HCT116 (cell line): ENCODE data around the gene DAAM1. TPM values are rescaled to one million over a fixed set of nuclear protein-coding genes. Genes with fewer than 3 reads are reported as not detected.

Source experiments
- ATAC-seq: fragments of 200-7000 bp; cut with Tn5 transposase; 2 replicates; pipeline ENCODE4 v1.9.1; 2020; ENCODE audit warnings: mild to moderate bottlenecking, moderate library complexity
- BruUV-seq: library from RNA; stranded (reverse); fragments of 400-500 nt; replicated peaks from 2 replicates; lab custom pipeline; 2021; lab: Mats Ljungman, UMichigan
- CTCF ChIA-PET: fragments of 300-600 bp; sonication (Branson Sonifier 250); formaldehyde crosslinking; loops from one replicate; lab custom pipeline; 2021; ENCODE audit warnings: antibody characterized with exemption; lab: Charles Lee
- POLR2A ChIA-PET: fragments of 300-600, 350-600 bp; sonication (Branson Sonifier 250); formaldehyde crosslinking; loops from one replicate; lab custom pipeline; 2021; ENCODE audit warnings: antibody characterized with exemption; lab: Charles Lee
- RAD21 ChIA-PET, 2 experiments: fragments of 300-600 bp; sonication (Branson Sonifier 250); formaldehyde crosslinking; loops; one replicate each; lab custom pipeline; 2023; ENCODE audit warnings: low total read pairs in 2 of 2; ENCODE audit not compliant: uncharacterized antibody in 2 of 2, unreplicated experiment in 2 of 2, low non-redundant PET in 1 of 2; lab: Charles Lee
- DNase-seq: peaks from one replicate; pipeline ENCODE4 v3.0.0-alpha.2; 2010; ENCODE audit warnings: low read depth, low spot score
- H2AFZ ChIP-seq: fragments of 200-600 bp; shearing (Covaris generic), sonication (generic); 2 replicates; pipeline ENCODE4 v1.6.1; 2017; ENCODE audit warnings: low read depth, mixed run types, mixed read lengths, antibody characterized with exemption, low read length; ENCODE audit not compliant: poor library complexity, severe bottlenecking
- H3K27ac ChIP-seq: 2 replicates; pipeline ENCODE4 v1.5.1; 2012; ENCODE audit warnings: low read depth, low read length
- H3K27me3 ChIP-seq: fragments of 200-600 bp; sonication (generic); 2 replicates; pipeline ENCODE4 v1.6.1; 2016; ENCODE audit warnings: mixed run types, low read length, mixed read lengths; ENCODE audit not compliant: insufficient read depth
- H3K36me3 ChIP-seq, 2 experiments: fragments of 200-500 bp in 1 of 2; fragments of 200-600 bp in 1 of 2; sonication (Bioruptor generic) in 1 of 2; sonication (generic) in 1 of 2; 2 replicates each; pipeline versions ENCODE4 v1.5.1 to v1.6.1; 2014 to 2016; ENCODE audit warnings: low read length in 2 of 2, inconsistent platforms in 1 of 2, mixed read lengths in 1 of 2, mixed run types in 1 of 2; ENCODE audit not compliant: insufficient read depth in 2 of 2, control insufficient read depth in 1 of 2
- H3K4me1 ChIP-seq, 2 experiments: fragments of 200-600 bp in 1 of 2; sonication (generic) in 1 of 2; 2 replicates each; pipeline versions ENCODE4 v1.5.1 to v1.6.1; 2012 to 2017; ENCODE audit warnings: low read length in 2 of 2, inconsistent platforms in 1 of 2, mild to moderate bottlenecking in 1 of 2, mixed read lengths in 1 of 2, mixed run types in 1 of 2, moderate library complexity in 1 of 2; ENCODE audit not compliant: insufficient read depth in 2 of 2, control insufficient read depth in 1 of 2
- H3K4me2 ChIP-seq: fragments of 200-600 bp; sonication (generic); 2 replicates; pipeline ENCODE4 v1.6.1; 2017; ENCODE audit warnings: mixed run types, low read length, mixed read lengths
- H3K4me3 ChIP-seq, 2 experiments: fragments of 200-600 bp in 1 of 2; sonication (generic) in 1 of 2; replicated peaks in 1 of 2; 2 replicates each; pipeline ENCODE4 v1.5.1; 2011 to 2016; ENCODE audit warnings: low read length in 2 of 2, control low read depth in 1 of 2, low read depth in 1 of 2, mild to moderate bottlenecking in 1 of 2, mixed read lengths in 1 of 2, mixed run types in 1 of 2
- H3K79me2 ChIP-seq: fragments of 200-600 bp; sonication (generic); 2 replicates; pipeline ENCODE4 v1.6.1; 2017; ENCODE audit warnings: mild to moderate bottlenecking, mixed run types, low read length, moderate library complexity, mixed read lengths; ENCODE audit not compliant: insufficient read depth
- H3K9ac ChIP-seq: fragments of 200-600 bp; sonication (generic); 2 replicates; pipeline ENCODE4 v1.6.1; 2016; ENCODE audit warnings: low read length, mixed read lengths
- H3K9me2 ChIP-seq: fragments of 200-600 bp; sonication (generic), shearing (Covaris generic); 2 replicates; pipeline ENCODE4 v1.6.1; 2017; ENCODE audit warnings: mixed run types, mild to moderate bottlenecking, moderate library complexity; ENCODE audit not compliant: insufficient read depth
- H3K9me3 ChIP-seq, 2 experiments: fragments of 200-500 bp in 1 of 2; fragments of 200-600 bp in 1 of 2; sonication (Bioruptor generic) in 1 of 2; sonication (generic) in 1 of 2; 2 replicates each; pipeline ENCODE4 v1.6.1; 2014 to 2017; ENCODE audit warnings: low read length in 2 of 2, mixed read lengths in 2 of 2, inconsistent platforms in 1 of 2, low read depth in 1 of 2, mild to moderate bottlenecking in 1 of 2, mixed run types in 1 of 2, moderate library complexity in 1 of 2; ENCODE audit not compliant: control insufficient read depth in 1 of 2, insufficient read depth in 1 of 2
- H4K20me1 ChIP-seq: fragments of 200-600 bp; sonication (generic), shearing (Covaris generic); 2 replicates; pipeline ENCODE4 v1.6.1; 2017; ENCODE audit warnings: mixed run types, mild to moderate bottlenecking, moderate library complexity; ENCODE audit not compliant: insufficient read depth
- ELF1 ChIP-seq: IDR thresholded peaks from 2 replicates; pipeline ENCODE4 v1.6.1; 2012; ENCODE audit warnings: low read depth, borderline replicate concordance
- SP1 ChIP-seq: IDR thresholded peaks from 2 replicates; pipeline ENCODE4 v1.6.1; 2012; ENCODE audit warnings: low read depth
- SRF ChIP-seq: IDR thresholded peaks from 2 replicates; pipeline ENCODE4 v1.6.1; 2012; ENCODE audit warnings: low read depth
- intact Hi-C: fragments of 100-400 bp; cut with micrococcal nuclease; formaldehyde crosslinking; loops from 2 replicates; pipeline ENCODE4 v1.10.0; 2022
- total RNA-seq: library from RNA; stranded (reverse); gene quantifications from one replicate; pipeline ENCODE4 v1.2.1, GENCODE V29; 2021; ENCODE audit not compliant: unreplicated experiment
- TF ChIP-seq, protein P1 (sequence below), 3 experiments: fragments of 200-600 bp in 1 of 3; sonication (generic) in 1 of 3; IDR thresholded peaks in 2 of 3; conservative IDR thresholded peaks in 1 of 3; 2 replicates each; pipeline ENCODE4 v1.5.1; 2012 to 2017; ENCODE audit warnings: low read depth in 2 of 3, low read length in 2 of 3, antibody characterized with exemption in 1 of 3, borderline replicate concordance in 1 of 3, control low read depth in 1 of 3, mild to moderate bottlenecking in 1 of 3, mixed read lengths in 1 of 3, mixed run types in 1 of 3, moderate library complexity in 1 of 3; ENCODE audit not compliant: insufficient read depth in 1 of 3

DAAM1 gene
- total RNA-seq, 1 experiment from 2014 or later: 10.7 TPM

DNA sequence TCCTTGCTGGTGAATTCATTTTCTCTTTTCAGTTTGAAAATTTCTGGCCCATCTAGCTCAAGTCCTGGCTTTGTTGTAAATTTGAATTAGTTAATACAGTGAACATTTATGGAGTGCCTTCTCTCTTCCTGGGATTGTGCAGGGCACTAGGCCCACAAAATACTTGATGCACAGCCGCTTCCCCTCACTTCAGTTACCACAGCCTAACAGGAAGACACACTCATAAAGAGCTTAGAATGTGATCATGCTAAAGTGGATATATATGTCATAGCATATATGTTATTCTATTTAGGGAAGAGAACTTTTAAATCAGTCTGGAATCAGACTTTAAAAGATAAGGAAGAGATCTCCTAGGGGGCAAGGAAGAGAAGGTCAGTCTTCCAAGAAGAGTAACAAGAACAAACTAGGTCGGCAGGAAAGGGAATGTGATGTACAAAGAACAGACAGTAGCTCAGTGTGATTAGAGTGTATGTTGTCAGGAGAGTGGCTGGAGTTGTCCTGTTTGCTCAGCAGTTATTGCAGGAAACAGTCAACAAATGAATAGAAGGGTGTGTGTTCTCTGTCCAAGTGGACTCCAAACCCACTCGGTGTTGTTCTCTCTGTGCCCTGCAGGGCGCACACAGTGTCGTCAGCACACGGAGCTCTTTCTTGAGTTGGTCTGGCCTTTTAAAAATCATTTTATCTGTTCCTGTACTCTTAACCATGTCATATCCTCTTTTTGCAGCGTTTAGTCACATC lies 74.4 kb downstream of the DAAM1 start:
- Histone ChIP-seq H3K27ac (no peak overlapping the region), H3K9me3 (no peaks in the 10 kb centered on the region), H4K20me1 (no peaks in the 10 kb centered on the region), H3K79me2 (no peaks in the 10 kb centered on the region), H2AFZ (no peak overlapping the region), H3K36me3 (no peaks in the 10 kb centered on the region), H3K4me2 (no peak overlapping the region), H3K27me3 (no peaks in the 10 kb centered on the region), H3K4me1 (peaks cover 8 to 26% of the 10 kb centered on the region in 2 experiments), H3K4me3 (no peak overlapping the region), H3K9me2 (0 out of 2 replicates have a peak, but pooled peaks cover 7% of the 10 kb centered on the region), H3K9ac (no peak overlapping the region)
- peak; percentile 89 for ATAC-seq
- ChIA-PET POLR2A (no interaction called here), RAD21 (no interaction called here), CTCF (interaction anchor here (1.4 kb wide), 1 partner anchor 9 kb away, joined by 3 read pairs; no protein-coding TSS in a partner anchor)
- BruUV-seq: no TSS peak
- no peak for DNase-seq
- intact Hi-C loops: no loop called here
- TF ChIP-seq, protein P1, sequence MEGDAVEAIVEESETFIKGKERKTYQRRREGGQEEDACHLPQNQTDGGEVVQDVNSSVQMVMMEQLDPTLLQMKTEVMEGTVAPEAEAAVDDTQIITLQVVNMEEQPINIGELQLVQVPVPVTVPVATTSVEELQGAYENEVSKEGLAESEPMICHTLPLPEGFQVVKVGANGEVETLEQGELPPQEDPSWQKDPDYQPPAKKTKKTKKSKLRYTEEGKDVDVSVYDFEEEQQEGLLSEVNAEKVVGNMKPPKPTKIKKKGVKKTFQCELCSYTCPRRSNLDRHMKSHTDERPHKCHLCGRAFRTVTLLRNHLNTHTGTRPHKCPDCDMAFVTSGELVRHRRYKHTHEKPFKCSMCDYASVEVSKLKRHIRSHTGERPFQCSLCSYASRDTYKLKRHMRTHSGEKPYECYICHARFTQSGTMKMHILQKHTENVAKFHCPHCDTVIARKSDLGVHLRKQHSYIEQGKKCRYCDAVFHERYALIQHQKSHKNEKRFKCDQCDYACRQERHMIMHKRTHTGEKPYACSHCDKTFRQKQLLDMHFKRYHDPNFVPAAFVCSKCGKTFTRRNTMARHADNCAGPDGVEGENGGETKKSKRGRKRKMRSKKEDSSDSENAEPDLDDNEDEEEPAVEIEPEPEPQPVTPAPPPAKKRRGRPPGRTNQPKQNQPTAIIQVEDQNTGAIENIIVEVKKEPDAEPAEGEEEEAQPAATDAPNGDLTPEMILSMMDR (IDR thresholded peaks at IDR 0.05 in 2 of 3, conservative IDR thresholded peaks at IDR 0.05 in 1 of 3; ENCODE audit: borderline replicate concordance in 1 of 3, insufficient read depth in 1 of 3, low read depth in 2 of 3, low read length in 2 of 3): peak in 2 of 3 experiments; percentile 45 to 54; a peak in 4 of 6 replicates
- no peak for TF ChIP-seq ELF1

DNA sequence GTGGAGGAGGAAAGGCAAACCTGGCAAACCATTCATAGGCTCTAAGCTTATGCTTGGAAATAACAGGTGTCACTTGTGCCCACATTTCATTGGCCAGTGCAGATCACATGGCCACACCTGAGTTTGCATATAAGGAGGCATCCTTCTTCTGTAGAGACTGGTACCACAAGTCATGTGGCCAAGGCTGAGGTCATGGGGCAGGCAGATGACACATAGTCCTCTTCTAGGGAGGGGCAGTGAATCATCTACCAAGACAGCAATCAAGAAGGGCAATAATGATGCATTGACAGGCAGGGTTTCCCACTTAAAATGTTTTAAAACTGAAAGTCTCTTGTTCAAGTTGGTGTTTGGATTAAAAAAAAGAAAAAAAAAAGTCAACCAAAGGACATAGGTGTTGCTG lies 77.3 kb downstream of the DAAM1 start:
- TF ChIP-seq SRF (0 out of 2 replicates have a peak, but pooled peaks have one; percentile 30), SP1 (no peak)
- Histone ChIP-seq H3K36me3 (no peaks in the 10 kb centered on the region), H3K4me2 (0 out of 2 replicates have a peak overlapping the region, but pooled peaks have one; percentile 1), H3K9me3 (no peaks in the 10 kb centered on the region), H2AFZ (no peak overlapping the region), H4K20me1 (no peaks in the 10 kb centered on the region), H3K9me2 (0 out of 2 replicates have a peak, but pooled peaks cover 3% of the 10 kb centered on the region), H3K4me1 (peaks cover 11 to 44% of the 10 kb centered on the region in 2 experiments), H3K27me3 (no peaks in the 10 kb centered on the region), H3K27ac (no peak overlapping the region), H3K4me3 (no peak overlapping the region), H3K9ac (no peak overlapping the region), H3K79me2 (no peaks in the 10 kb centered on the region)
- ChIA-PET CTCF (no interaction called here), RAD21 (no interaction called here), POLR2A (no interaction called here)
- no TSS peak for BruUV-seq
- DNase-seq: no peak
- intact Hi-C loops: no loop called here
- ATAC-seq: no peak
